PC-3 (cell line): ENCODE measurements around the gene TMEM127.
A peak's percentile ranks its signal among the peaks of the same experiment; 100 is the strongest.

Source experiments
- CTCF ChIP-seq: fragments of 300-600 bp; sonication (generic); conservative IDR thresholded peaks from 2 replicates; pipeline ENCODE4 v1.5.1; 2017; ENCODE audit warnings: antibody characterized with exemption, low read depth, mild to moderate bottlenecking, low read length
- EZH2 ChIP-seq: fragments of 300-600 bp; sonication (generic); IDR thresholded peaks from one replicate; pipeline ENCODE4 v1.6.1; 2017; ENCODE audit warnings: antibody characterized with exemption, mild to moderate bottlenecking, low read length; ENCODE audit not compliant: unreplicated experiment
- EZH2phosphoT487 ChIP-seq: fragments of 300-600 bp; sonication (generic); IDR thresholded peaks from 2 replicates; pipeline ENCODE4 v1.6.1; 2018; ENCODE audit warnings: mild to moderate bottlenecking, antibody characterized with exemption, low read length, borderline replicate concordance

- peak; percentile 63 for TF ChIP-seq CTCF
- TF ChIP-seq EZH2 = no peak
- no peak for TF ChIP-seq EZH2phosphoT487
These were observed 1.6 kb upstream of the TMEM127 start for GRCh38 chr2:96267159-96267971.
